Metanephros (tissue), 1 donor: ENCODE data around the gene SCUBE3. TPM values are rescaled to one million over a fixed set of nuclear protein-coding genes. Genes with fewer than 3 reads are reported as not detected.

Experiments used
- total RNA-seq: library from RNA; depleted of rRNA; stranded (reverse); fragments of >200 nt; gene quantifications from one replicate; pipeline ENCODE4 v1.2.3, GENCODE V29; 2014

Gene SCUBE3
- total RNA-seq: 26.9 TPM

GRCh38 chr6:35213824-35214756 lies at the start of gene SCUBE3:
Gene SCUBE3, plus strand, starts transcription at chr6:35213956. Its CDS starts 463 bp downstream, at chr6:35214419.

GRCh38 chr6:35259194-35259947 lies 45.6 kb downstream of the SCUBE3 start, which contains the start of gene ZNF76:
Gene ZNF76, plus strand, starts transcription at chr6:35259735. Its CDS starts 21,417 bp downstream, at chr6:35281152.

GRCh38 chr6:35297601-35298481 lies 84.1 kb downstream of the SCUBE3 start, which contains the start of gene DEF6:
Gene DEF6, plus strand, starts transcription at chr6:35297818. Its CDS starts 39 bp downstream, at chr6:35297857.

Other genes with a start within 250 kb of the SCUBE3 start
- 1.5 TPM for gene TCP11, start 72.6 kb upstream of the SCUBE3 start, total RNA-seq
- 34.0 TPM for gene ZNF76, start 45.8 kb downstream of the SCUBE3 start, total RNA-seq
- gene DEF6, start 83.9 kb downstream of the SCUBE3 start, total RNA-seq: 9.1 TPM
- 12.3 TPM for gene PPARD, start 128.6 kb downstream of the SCUBE3 start, total RNA-seq
- gene FANCE, start 238.4 kb downstream of the SCUBE3 start, total RNA-seq: 8.0 TPM